OCI-LY1 (cell line): ENCODE data around the gene FZD4.
A peak's percentile ranks its signal among the peaks of the same experiment; 100 is the strongest.

Experiments used
- H2AFZ ChIP-seq: fragments of 200-600 bp; sonication (generic), shearing (Covaris generic); 2 replicates; pipeline ENCODE4 v1.6.0; 2014; ENCODE audit warnings: antibody characterized with exemption, mild to moderate bottlenecking, low read length
- H3F3A ChIP-seq: fragments of 200-600 bp; sonication (generic), shearing (Covaris generic); 2 replicates; pipeline ENCODE4 v1.6.0; 2014; ENCODE audit warnings: mild to moderate bottlenecking, antibody characterized with exemption, low read length, moderate library complexity; ENCODE audit not compliant: insufficient read depth
- H3K27ac ChIP-seq: fragments of 200-600 bp; sonication (generic); 2 replicates; pipeline ENCODE4 v1.5.1; 2014; ENCODE audit warnings: low read length, mixed run types, mild to moderate bottlenecking, low read depth; ENCODE audit not compliant: poor library complexity, severe bottlenecking
- H3K27me3 ChIP-seq: fragments of 200-600 bp; sonication (generic); 2 replicates; pipeline ENCODE4 v1.6.0; 2014; ENCODE audit warnings: antibody characterized with exemption, mild to moderate bottlenecking, low read length, moderate library complexity; ENCODE audit not compliant: insufficient read depth
- H3K36me3 ChIP-seq: fragments of 200-600 bp; sonication (generic); 2 replicates; pipeline ENCODE4 v1.6.1; 2014; ENCODE audit warnings: mild to moderate bottlenecking, antibody characterized with exemption, low read length, moderate library complexity, mixed read lengths; ENCODE audit not compliant: insufficient read depth
- H3K4me1 ChIP-seq: fragments of 200-600 bp; sonication (generic); 2 replicates; pipeline ENCODE4 v1.5.1; 2014; ENCODE audit warnings: mild to moderate bottlenecking, low read length, moderate library complexity; ENCODE audit not compliant: insufficient read depth, severe bottlenecking
- H3K4me2 ChIP-seq: fragments of 200-600 bp; sonication (generic), shearing (Covaris generic); 2 replicates; pipeline ENCODE4 v1.6.1; 2014; ENCODE audit warnings: low read length
- H3K4me3 ChIP-seq: fragments of 200-600 bp; sonication (generic); 2 replicates; pipeline ENCODE4 v1.5.1; 2014; ENCODE audit warnings: low read length, low read depth, mild to moderate bottlenecking, mixed read lengths; ENCODE audit not compliant: poor library complexity, severe bottlenecking
- H3K79me2 ChIP-seq: fragments of 200-600 bp; shearing (Covaris generic); 2 replicates; pipeline ENCODE4 v1.6.1; 2016; ENCODE audit warnings: mixed run types, low read length, mixed read lengths; ENCODE audit not compliant: insufficient read depth
- H3K9ac ChIP-seq: fragments of 200-600 bp; sonication (generic), shearing (Covaris generic); 2 replicates; pipeline ENCODE4 v1.6.1; 2014; ENCODE audit warnings: mild to moderate bottlenecking, low read length, mixed read lengths
- H3K9me2 ChIP-seq: fragments of 200-600 bp; sonication (generic), shearing (Covaris generic); 2 replicates; pipeline ENCODE4 v1.6.1; 2014; ENCODE audit warnings: low read depth, mild to moderate bottlenecking, low read length, mixed read lengths
- H3K9me3 ChIP-seq: fragments of 200-600 bp; shearing (Covaris generic); 2 replicates; pipeline ENCODE4 v1.6.1; 2014; ENCODE audit warnings: low read length, mixed read lengths
- H4K20me1 ChIP-seq: fragments of 200-600 bp; sonication (generic), shearing (Covaris generic); 2 replicates; pipeline ENCODE4 v1.6.0; 2016; ENCODE audit warnings: mild to moderate bottlenecking, low read length; ENCODE audit not compliant: insufficient read depth
- EZH2 ChIP-seq: fragments of 200-600 bp; sonication (generic), shearing (Covaris generic); IDR thresholded peaks from 2 replicates; pipeline ENCODE4 v1.8.0; 2017; ENCODE audit warnings: borderline replicate concordance, mixed run types, mild to moderate bottlenecking, antibody characterized with exemption, low read length, moderate library complexity, mixed read lengths
- TF ChIP-seq, protein P1 (sequence below): fragments of 200-600 bp; sonication (generic), shearing (Covaris generic); IDR thresholded peaks from 2 replicates; pipeline ENCODE4 v1.5.1; 2017; ENCODE audit warnings: mild to moderate bottlenecking, antibody characterized with exemption, low read length, moderate library complexity, mixed read lengths

The FZD4 gene

DNA sequence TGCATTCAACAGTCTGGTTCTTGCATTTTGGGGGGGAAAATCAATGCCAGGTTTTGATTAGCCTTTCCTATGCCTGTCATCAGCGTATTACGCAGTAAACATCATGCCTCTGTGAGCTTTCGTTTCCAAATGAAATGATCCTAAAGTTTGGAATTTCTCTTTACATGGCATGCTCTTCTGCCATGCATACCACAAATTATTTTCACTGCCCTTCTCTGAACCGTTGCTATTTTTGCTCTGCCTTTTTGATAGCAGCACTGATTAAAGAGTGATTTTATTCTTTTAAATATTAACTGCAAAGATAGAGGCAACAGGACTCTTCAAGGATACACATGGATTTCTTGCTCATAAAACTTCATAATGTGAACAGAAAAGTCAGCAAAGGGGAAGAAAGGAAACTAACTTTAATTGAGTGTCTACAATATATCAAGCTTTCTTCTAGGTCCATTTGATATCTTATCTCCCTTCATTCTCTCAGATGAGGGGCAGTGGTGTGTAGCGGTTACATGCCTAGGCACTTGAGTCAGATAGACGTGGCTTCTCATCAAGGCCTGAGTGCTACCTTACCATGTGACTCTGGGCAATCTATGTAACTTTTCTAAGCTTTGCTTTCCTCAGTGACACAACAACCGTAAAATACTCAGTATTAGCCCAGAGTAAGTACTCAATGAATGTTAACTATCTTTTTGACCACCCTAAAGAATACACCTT, 25.0 kb upstream of the FZD4 start:
- no peak overlapping the region for H3K4me3 ChIP-seq
- H3K4me1 ChIP-seq, result no peaks in the 10 kb centered on the region
- no peaks in the 10 kb centered on the region for H3K9me3 ChIP-seq
- H4K20me1 ChIP-seq, result no peaks in the 10 kb centered on the region
- H3F3A ChIP-seq, result no peaks in the 10 kb centered on the region
- no peaks in the 10 kb centered on the region for H3K27me3 ChIP-seq
- TF ChIP-seq, protein P1, sequence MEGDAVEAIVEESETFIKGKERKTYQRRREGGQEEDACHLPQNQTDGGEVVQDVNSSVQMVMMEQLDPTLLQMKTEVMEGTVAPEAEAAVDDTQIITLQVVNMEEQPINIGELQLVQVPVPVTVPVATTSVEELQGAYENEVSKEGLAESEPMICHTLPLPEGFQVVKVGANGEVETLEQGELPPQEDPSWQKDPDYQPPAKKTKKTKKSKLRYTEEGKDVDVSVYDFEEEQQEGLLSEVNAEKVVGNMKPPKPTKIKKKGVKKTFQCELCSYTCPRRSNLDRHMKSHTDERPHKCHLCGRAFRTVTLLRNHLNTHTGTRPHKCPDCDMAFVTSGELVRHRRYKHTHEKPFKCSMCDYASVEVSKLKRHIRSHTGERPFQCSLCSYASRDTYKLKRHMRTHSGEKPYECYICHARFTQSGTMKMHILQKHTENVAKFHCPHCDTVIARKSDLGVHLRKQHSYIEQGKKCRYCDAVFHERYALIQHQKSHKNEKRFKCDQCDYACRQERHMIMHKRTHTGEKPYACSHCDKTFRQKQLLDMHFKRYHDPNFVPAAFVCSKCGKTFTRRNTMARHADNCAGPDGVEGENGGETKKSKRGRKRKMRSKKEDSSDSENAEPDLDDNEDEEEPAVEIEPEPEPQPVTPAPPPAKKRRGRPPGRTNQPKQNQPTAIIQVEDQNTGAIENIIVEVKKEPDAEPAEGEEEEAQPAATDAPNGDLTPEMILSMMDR, result no peak
- TF ChIP-seq EZH2, result no peak
- H2AFZ ChIP-seq, result no peak overlapping the region
- no peak overlapping the region for H3K27ac ChIP-seq
- no peak overlapping the region for H3K9ac ChIP-seq
- no peaks in the 10 kb centered on the region for H3K36me3 ChIP-seq
- H3K9me2 ChIP-seq, result no peaks in the 10 kb centered on the region
- H3K79me2 ChIP-seq, result no peaks in the 10 kb centered on the region
- H3K4me2 ChIP-seq, result no peak overlapping the region

DNA sequence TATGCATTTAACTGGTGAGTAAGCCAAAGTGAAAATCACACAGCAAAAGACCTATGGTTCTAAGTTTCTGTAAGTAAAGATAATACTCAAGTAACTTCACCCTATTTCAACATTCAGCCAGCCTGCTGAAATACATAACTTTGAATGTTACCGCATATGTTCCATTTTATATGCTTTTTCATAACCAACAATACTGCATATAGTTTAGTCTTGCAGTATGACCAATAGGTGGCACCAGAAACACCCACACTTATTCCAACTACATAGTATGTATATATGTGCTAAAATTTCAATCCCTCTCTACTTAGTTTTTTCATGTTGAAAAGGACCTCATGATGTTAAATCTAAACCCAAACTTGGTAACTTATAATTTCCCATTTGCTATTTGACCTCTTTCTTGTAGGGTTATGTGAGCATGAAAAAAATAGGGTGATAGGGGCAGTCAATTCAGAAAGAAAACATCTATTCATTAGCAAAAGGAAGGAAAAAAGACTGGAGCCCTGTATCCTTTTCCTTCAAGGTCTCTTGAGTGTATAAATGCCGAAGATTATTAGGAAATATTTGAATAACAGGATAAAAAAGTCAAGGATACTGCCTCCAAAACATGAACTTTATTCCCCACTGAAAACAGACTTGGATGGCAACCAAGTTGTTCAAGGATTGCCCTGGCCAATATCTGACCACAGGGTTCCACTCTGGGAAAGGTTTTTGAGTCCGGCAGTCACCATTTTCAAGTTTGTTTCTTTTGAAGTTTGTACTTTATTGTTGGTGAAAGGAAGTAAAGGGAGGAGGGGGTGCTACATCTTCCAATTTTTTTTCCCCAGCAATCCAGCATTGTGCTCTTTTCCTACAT, 23.8 kb upstream of the FZD4 start:
- no peak overlapping the region for H3K4me2 ChIP-seq
- H3K9me3 ChIP-seq, result no peaks in the 10 kb centered on the region
- no peak overlapping the region for H3K9ac ChIP-seq
- no peaks in the 10 kb centered on the region for H3F3A ChIP-seq
- no peaks in the 10 kb centered on the region for H3K4me1 ChIP-seq
- no peak for TF ChIP-seq EZH2
- TF ChIP-seq, protein P1, result peak; percentile 76
- no peaks in the 10 kb centered on the region for H3K79me2 ChIP-seq
- no peaks in the 10 kb centered on the region for H3K9me2 ChIP-seq
- no peak overlapping the region for H3K27ac ChIP-seq
- no peaks in the 10 kb centered on the region for H3K27me3 ChIP-seq
- H2AFZ ChIP-seq, result no peak overlapping the region
- H3K36me3 ChIP-seq, result no peaks in the 10 kb centered on the region
- H4K20me1 ChIP-seq, result no peaks in the 10 kb centered on the region
- no peak overlapping the region for H3K4me3 ChIP-seq

DNA sequence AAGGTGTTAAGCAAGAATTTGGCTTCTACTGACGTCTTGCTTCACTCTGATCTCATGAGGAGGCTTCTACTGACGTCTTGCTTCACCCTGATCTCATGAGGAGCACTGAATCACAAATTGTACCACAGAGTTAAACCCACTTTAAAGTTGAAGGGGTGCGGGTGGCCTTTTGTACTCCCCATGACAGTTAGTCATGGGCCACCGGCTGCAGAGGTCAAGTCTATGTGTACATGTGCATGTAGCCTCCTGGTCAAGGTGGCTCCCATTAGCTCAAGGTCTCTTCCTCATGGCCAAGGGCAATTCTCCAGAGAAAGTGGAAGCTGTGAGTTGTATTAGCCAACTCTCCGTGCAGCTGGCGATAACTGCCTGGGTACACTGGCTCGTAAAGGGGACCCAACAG, 23.1 kb upstream of the FZD4 start:
- Histone ChIP-seq H3K36me3 (no peaks in the 10 kb centered on the region), H3K9ac (no peak overlapping the region), H3K27ac (no peak overlapping the region), H3K4me3 (no peak overlapping the region), H2AFZ (no peak overlapping the region), H3K27me3 (no peaks in the 10 kb centered on the region), H3K9me3 (no peaks in the 10 kb centered on the region), H3K4me2 (no peak overlapping the region), H4K20me1 (no peaks in the 10 kb centered on the region), H3F3A (no peaks in the 10 kb centered on the region), H3K79me2 (no peaks in the 10 kb centered on the region), H3K4me1 (no peaks in the 10 kb centered on the region), H3K9me2 (no peaks in the 10 kb centered on the region)
- TF ChIP-seq EZH2, result no peak
- TF ChIP-seq, protein P1, result no peak
